ENCODE results near the gene LMTK2. TPM values are rescaled to one million over a fixed set of nuclear protein-coding genes. Genes with fewer than 3 reads are reported as not detected.

The LMTK2 gene
- polyA plus RNA-seq, 3 donors: 12.7 to 16.2 (median 15.1) TPM

GRCh38 chr7:98233219-98234070 is 126.8 kb downstream of the LMTK2 start:
- no peak for DNase-seq

GRCh38 chr7:98234429-98235147 is 127.9 kb downstream of the LMTK2 start:
- DNase-seq: no peak

GRCh38 chr7:98235901-98236300 is 129.2 kb downstream of the LMTK2 start:
- DNase-seq: no peak

GRCh38 chr7:98236355-98237185 is 129.9 kb downstream of the LMTK2 start:
- DNase-seq: no peak

- no peak for DNase-seq
Measured at GRCh38 chr7:98238076-98238475, 131.4 kb downstream of the LMTK2 start.

- DNase-seq: no peak
Measured at GRCh38 chr7:98238976-98239375, 132.3 kb downstream of the LMTK2 start.

GRCh38 chr7:98240961-98241673 is 134.5 kb downstream of the LMTK2 start:
- no peak for DNase-seq

GRCh38 chr7:98241674-98242241 is 135.1 kb downstream of the LMTK2 start:
- no peak for DNase-seq

- no peak for DNase-seq
Measured at GRCh38 chr7:98242342-98242741, 135.7 kb downstream of the LMTK2 start.

- DNase-seq: no peak
Measured at GRCh38 chr7:98242934-98243333, 136.3 kb downstream of the LMTK2 start.

GRCh38 chr7:98244871-98245270 is 138.2 kb downstream of the LMTK2 start:
- DNase-seq: no peak

- DNase-seq: no peak
Measured at GRCh38 chr7:98248156-98248555, 141.5 kb downstream of the LMTK2 start.

- DNase-seq: no peak
Measured at GRCh38 chr7:98249106-98249505, 142.4 kb downstream of the LMTK2 start.

GRCh38 chr7:98250789-98251188 is 144.1 kb downstream of the LMTK2 start:
- DNase-seq: no peak

- DNase-seq: no peak
Measured at GRCh38 chr7:98251231-98251600, 144.6 kb downstream of the LMTK2 start.

- peak; percentile 92 for DNase-seq
Measured at GRCh38 chr7:98251601-98252424, 145.2 kb downstream of the LMTK2 start, which contains the start of gene TECPR1. TECPR1 (minus strand) TSS chr7:98252232; CDS start chr7:98246146, 6,086 bp downstream.

GRCh38 chr7:98252425-98253054 is 145.9 kb downstream of the LMTK2 start:
- no peak for DNase-seq

GRCh38 chr7:98254516-98254915 is 147.9 kb downstream of the LMTK2 start:
- DNase-seq: no peak

GRCh38 chr7:98254951-98255610 is 148.4 kb downstream of the LMTK2 start:
- DNase-seq: no peak

Data from renal pelvis (tissue), 4 donors.